HG03095 (cell line): Measurements from ENCODE around the gene KCNIP4.

Experiments
- ATAC-seq: cut with Tn5 transposase; IDR thresholded peaks from one replicate; pipeline ENCODE4 v1.9.1; 2021; ENCODE audit warnings: moderate library complexity; ENCODE audit not compliant: unreplicated experiment

KCNIP4 gene

DNA sequence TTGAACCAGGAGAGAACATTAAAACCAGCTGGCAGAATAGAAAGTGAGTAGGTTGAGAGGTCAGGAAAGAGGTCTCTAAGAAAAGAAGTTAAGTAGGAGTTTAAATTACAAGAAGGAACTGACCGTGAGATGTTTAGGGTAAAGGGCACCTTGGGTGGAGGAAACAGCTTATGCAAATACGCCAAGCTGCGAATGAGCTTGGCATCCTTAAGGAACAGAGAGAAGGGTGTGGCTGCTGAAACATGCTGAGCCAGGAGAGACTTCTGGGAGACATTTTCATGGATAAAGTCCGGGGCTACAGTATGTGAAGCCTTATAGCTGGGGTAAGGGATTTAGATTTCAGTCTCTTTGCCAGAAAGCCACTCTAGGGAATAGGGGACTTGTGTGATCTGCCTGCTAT is 249.1 kb downstream of the KCNIP4 start:
- ATAC-seq = no peak

GRCh38 chr4:21697583-21697982 is 251.0 kb downstream of the KCNIP4 start:
- no peak for ATAC-seq

- ATAC-seq = no peak
Observed at GRCh38 chr4:21695141-21695540, 253.4 kb downstream of the KCNIP4 start.

- no peak for ATAC-seq
Observed at GRCh38 chr4:21692241-21692640, 256.3 kb downstream of the KCNIP4 start.

DNA sequence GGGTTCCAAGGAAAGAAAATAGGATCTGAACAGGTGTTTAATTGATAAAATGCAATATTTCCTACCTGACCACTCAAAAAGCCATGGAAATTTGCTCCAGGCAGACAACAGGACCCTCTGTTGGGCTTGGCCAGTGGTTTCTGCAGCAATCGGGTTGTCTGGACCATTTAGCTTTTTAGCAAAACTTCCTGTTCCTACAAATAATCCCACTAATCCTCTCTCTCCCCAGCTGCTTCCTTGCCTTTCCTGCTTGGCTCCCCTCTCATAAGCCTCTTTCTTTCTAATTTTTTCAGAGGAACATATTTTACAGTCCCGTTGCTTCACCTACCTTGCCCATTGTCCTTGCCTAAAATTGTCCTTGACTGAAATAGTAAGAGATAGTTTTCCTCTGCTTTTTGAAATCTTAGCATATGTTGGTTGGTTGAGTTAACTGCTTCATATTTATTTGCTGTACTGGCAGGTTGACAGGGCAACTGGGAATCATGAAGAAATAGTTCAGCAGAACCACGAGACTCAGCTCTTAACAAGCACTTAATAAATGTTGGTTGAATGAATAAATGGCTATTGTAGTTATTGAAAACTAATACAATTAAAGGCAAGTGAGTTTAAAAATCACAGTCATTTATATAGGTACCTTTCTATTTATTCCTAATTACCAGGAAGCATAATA is 259.8 kb downstream of the KCNIP4 start:
- ATAC-seq = no peak

GRCh38 chr4:21685911-21686310 is 262.7 kb downstream of the KCNIP4 start:
- no peak for ATAC-seq

DNA sequence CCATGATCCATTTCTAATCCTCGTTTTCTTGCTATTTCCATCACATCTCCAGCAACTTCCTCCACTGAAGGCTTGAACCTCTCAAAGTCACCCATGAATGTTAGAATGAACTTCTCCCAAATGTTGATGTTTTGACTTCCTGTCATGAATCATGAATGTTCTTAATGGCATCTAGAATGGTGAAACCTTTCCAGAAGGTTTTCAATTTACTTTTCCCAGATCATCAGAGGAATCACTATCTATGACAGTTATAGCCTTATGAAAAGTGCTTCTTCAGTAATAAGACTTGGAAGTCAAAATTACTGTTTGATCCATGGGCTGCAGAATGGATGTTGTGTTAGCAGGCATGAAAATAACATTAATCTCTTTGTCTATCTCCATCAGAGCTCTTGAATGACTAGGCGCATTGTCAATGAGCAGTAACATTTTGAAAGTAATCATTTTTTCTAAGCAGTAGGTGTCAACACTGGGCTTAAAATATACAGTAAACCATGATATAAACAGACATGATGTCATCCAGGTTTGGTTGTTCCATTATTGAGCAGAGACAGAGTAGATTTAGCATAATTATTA is 268.2 kb downstream of the KCNIP4 start:
- no peak for ATAC-seq

DNA sequence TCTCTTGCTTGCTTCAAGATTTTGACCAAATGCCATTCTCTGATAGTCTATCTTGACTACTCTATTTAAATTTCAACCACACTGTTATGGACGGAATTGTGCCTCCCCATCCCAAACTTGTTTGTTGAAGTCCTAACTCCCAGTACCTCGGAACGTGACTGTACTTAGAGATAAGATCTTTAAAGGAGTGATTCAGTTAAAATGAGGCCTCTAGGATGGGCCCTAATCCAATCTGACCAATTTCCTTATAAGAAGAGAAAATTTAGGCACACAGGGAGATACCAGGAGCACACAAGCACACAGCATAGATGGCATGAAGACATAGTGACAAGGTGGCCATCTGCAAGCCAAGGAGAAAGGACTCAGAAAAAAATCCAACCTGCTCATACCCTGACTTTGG is 269.9 kb downstream of the KCNIP4 start:
- ATAC-seq = no peak

DNA sequence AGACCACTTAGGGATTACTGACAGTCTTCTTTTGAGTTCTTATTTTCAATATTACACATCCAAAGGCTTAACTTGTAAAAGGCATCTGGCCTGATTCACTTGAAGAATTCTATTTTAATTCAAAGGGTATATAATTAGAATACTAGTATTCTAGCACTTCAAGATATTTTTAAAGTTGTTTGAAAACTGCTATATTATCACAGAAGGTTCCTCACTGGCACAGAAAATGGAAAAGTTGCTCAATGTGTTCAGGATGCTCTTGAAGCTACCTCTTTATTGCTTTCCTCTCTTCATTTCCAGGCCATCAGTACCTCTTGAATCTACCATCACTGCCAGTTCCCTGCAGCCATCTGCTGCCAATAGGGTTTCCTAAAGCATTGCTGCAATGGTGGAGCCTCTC is 271.4 kb downstream of the KCNIP4 start:
- ATAC-seq = no peak

- ATAC-seq = no peak
Observed at GRCh38 chr4:21664355-21664754, 284.2 kb downstream of the KCNIP4 start.

DNA sequence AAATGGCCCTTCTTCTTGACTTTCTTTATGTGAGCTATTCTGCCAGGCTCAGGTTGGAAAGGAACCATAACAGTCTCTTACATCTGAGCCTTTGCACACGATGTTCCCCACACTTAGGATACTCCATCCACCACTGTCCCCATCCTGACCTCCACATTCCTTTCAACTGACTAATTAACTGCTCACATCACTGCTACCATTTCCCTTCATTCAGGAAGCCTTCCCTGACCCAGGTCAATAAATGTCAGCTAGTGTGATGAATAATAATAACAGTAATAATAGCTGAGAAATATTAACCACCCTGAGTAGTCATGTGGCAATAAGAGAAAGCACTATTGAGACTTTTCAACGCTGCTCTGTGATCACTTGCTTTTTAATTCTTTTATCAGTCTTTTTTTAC is 291.7 kb downstream of the KCNIP4 start:
- no peak for ATAC-seq

- no peak for ATAC-seq
Observed at GRCh38 chr4:21655031-21655430, 293.5 kb downstream of the KCNIP4 start.

GRCh38 chr4:21652508-21653231 is 295.9 kb downstream of the KCNIP4 start:
- ATAC-seq = no peak

- no peak for ATAC-seq
Observed at GRCh38 chr4:21649391-21650090, 299.0 kb downstream of the KCNIP4 start.

DNA sequence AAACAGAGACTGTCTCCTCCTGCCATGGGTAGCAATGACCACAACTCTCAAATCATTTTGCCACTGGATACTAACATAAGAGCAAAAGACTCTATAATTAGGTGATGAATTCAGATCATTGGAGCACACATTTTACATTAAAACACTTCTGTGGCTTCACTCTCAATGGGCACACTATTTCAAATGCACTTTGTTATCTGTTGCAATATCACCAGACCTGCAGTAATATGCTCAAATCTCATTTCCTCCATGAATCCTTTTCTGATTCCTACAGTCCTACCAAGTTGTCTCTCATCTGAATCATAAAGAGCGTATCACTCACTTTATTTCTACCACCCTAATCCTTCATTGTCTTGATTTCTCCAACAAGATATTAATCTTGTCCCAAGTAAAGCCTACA is 302.8 kb downstream of the KCNIP4 start:
- ATAC-seq = no peak

- ATAC-seq = no peak
Observed at GRCh38 chr4:21641696-21642095, 306.9 kb downstream of the KCNIP4 start.

GRCh38 chr4:21638171-21638725 is 310.3 kb downstream of the KCNIP4 start:
- no peak for ATAC-seq

DNA sequence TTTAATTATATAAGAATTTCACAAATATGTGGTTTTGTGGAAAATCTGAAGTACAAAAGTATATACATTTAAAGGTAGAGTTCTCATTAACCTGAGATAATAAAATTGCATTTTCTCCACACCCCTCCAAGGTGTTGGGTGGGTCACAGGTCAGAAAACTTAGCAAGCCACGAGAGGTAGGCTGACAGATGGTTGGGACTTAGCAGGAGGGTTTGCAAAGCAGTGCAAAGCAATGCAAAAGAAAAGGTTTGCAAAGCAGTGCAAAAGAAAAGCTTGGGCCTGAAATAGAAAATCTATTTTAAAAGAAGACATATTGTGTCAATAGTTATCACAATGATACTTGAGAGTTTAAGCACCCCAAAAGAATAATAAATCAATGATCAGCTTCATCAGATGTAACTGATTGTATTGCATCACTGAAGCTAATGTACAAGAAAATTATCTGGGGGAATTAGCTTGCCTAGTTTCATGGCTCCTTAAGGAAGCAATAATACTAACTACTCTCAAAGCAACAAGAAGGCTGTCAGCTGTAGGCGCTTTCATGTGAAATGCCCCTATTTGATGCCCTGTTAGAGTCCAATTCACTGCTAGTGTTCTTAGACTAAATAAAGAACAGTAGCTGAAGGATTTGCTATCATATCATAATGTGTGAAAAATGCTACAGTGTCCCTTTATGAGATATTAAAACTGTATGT is 319.5 kb downstream of the KCNIP4 start:
- ATAC-seq = no peak

GRCh38 chr4:21628116-21628670 is 320.4 kb downstream of the KCNIP4 start:
- no peak for ATAC-seq

- ATAC-seq = no peak
Observed at GRCh38 chr4:21625447-21625846, 323.1 kb downstream of the KCNIP4 start.

DNA sequence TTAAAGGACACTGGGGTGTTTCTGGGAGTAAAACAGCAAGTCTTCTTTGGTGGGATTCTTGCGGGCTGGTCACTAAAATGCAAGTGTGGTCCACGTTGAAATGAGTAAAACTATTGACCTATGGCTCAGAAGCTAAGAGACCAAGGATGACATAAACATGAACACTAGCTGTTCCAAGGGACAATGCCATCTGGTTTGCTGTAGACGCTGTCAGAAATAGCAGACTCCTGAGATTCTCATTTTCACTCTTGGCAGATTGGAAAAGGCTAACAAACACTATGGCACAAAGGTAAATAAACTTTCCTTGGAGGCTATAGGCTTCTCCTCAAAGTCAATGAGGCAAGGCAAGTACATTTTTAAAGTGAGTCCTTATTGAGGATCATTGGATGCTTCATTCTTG is 343.6 kb downstream of the KCNIP4 start:
- no peak for ATAC-seq
